ENCODE results near the gene ABHD17C.
A peak's percentile ranks its signal among the peaks of the same experiment; 100 is the strongest.

Gene ABHD17C

DNA sequence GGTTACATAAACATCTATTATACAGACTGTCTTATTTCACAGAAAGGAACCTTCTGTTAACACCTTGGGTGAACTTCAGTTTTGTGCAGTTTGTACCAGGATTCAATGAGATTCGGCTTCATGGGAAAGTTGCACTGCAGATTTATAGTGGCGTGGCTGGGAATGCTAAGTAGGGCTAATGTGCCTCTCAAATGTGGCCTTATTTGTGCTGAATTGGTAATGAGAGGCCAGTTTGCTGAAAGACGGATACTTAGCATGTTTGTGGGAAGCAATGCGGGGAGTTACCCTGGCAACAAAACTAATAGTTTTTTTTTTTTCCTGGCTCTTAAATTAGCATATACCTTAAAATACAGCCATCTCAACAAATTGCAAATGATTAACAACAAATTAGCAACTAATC is 55.5 kb downstream of the ABHD17C start:
- Mint-ChIP-seq H3K27ac (peak overlapping the region in 1 of 3 experiments; percentile 78), H3K36me3 (ENCODE audit: low read depth) (peaks cover 22% of the 10 kb centered on the region), H3K9me3 (no peaks in the 10 kb centered on the region), H3K4me1 (peaks cover 20% of the 10 kb centered on the region), H3K4me3 (no peak overlapping the region), H3K27me3 (ENCODE audit: low read depth) (no peaks in the 10 kb centered on the region)
- TF ChIP-seq, protein P1, sequence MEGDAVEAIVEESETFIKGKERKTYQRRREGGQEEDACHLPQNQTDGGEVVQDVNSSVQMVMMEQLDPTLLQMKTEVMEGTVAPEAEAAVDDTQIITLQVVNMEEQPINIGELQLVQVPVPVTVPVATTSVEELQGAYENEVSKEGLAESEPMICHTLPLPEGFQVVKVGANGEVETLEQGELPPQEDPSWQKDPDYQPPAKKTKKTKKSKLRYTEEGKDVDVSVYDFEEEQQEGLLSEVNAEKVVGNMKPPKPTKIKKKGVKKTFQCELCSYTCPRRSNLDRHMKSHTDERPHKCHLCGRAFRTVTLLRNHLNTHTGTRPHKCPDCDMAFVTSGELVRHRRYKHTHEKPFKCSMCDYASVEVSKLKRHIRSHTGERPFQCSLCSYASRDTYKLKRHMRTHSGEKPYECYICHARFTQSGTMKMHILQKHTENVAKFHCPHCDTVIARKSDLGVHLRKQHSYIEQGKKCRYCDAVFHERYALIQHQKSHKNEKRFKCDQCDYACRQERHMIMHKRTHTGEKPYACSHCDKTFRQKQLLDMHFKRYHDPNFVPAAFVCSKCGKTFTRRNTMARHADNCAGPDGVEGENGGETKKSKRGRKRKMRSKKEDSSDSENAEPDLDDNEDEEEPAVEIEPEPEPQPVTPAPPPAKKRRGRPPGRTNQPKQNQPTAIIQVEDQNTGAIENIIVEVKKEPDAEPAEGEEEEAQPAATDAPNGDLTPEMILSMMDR (IDR thresholded peaks at IDR 0.05; ENCODE audit: unreplicated experiment in 3 of 3): no peak

DNA sequence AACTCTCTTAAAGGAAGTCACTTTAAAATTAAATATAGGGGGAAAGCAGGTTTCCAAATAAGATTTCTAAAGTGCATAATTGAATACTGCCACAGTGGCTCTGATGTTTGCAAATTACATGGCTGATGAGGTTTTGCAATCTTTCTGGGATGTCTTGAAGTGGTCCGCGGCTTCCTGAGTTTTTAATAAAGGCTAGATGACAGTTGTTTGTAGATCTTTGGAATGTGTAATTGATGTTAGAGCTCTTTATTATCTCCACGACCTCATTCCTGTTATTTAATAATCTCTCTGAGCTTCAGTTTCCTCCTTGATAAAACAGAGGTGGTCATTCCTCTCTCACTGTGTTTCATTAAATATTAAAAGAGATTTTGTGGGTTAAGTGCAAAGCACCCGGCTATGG is 57.1 kb downstream of the ABHD17C start:
- Mint-ChIP-seq H3K9me3 (no peaks in the 10 kb centered on the region), H3K27me3 (ENCODE audit: low read depth) (no peaks in the 10 kb centered on the region), H3K36me3 (ENCODE audit: low read depth) (peaks cover 25% of the 10 kb centered on the region), H3K4me3 (no peak overlapping the region), H3K27ac (peak overlapping the region in 2 of 3 experiments; percentile 36 to 72), H3K4me1 (peaks cover 18% of the 10 kb centered on the region)
- TF ChIP-seq, protein P1 (IDR thresholded peaks at IDR 0.05; ENCODE audit: unreplicated experiment in 3 of 3): no peak

DNA sequence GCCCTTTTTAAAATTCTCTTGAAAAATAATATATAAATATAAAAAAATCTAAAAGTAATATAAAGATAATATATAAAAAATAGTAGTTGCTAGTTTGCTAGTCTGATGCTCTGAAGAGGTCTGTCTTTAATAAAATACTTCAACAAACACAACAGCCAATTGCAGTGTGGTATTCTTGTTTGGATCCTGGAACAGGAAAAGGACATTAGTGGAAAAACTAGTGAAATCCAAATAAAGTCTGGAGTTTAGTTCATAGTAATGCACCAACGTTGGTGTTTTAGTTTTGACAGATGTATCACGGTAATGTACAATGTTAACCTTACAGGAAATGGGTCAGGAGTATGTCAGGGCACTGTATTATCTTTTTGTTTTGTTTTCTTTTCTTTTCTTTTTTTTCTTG is 58.1 kb downstream of the ABHD17C start:
- Mint-ChIP-seq H3K4me1 (peaks cover 11% of the 10 kb centered on the region), H3K27me3 (ENCODE audit: low read depth) (no peaks in the 10 kb centered on the region), H3K9me3 (no peaks in the 10 kb centered on the region), H3K36me3 (ENCODE audit: low read depth) (peaks cover 25% of the 10 kb centered on the region), H3K27ac (peak overlapping the region in 1 of 3 experiments; percentile 64), H3K4me3 (no peak overlapping the region)
- TF ChIP-seq, protein P1 (IDR thresholded peaks at IDR 0.05; ENCODE audit: unreplicated experiment in 3 of 3): no peak

DNA sequence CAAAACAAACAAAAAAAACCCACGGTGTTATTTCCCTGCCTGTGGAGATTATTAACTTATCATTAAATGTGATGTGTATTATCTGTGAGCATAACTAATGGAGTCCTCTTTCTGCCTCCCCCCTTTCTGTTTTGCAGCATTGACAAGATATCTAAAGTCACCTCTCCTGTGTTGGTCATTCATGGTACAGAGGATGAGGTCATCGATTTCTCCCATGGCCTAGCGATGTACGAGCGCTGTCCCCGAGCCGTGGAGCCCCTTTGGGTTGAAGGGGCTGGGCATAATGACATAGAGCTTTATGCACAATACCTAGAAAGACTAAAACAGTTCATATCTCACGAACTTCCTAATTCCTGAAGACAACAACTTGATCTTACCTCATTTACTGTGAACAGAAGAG is 58.9 kb downstream of the ABHD17C start:
- Mint-ChIP-seq H3K9me3 (no peaks in the 10 kb centered on the region), H3K36me3 (ENCODE audit: low read depth) (peaks cover 25% of the 10 kb centered on the region), H3K27ac (peak overlapping the region in 1 of 3 experiments; percentile 47), H3K4me1 (peaks cover 6% of the 10 kb centered on the region), H3K4me3 (no peak overlapping the region), H3K27me3 (ENCODE audit: low read depth) (no peaks in the 10 kb centered on the region)
- TF ChIP-seq, protein P1 (IDR thresholded peaks at IDR 0.05; ENCODE audit: unreplicated experiment in 3 of 3): no peak

DNA sequence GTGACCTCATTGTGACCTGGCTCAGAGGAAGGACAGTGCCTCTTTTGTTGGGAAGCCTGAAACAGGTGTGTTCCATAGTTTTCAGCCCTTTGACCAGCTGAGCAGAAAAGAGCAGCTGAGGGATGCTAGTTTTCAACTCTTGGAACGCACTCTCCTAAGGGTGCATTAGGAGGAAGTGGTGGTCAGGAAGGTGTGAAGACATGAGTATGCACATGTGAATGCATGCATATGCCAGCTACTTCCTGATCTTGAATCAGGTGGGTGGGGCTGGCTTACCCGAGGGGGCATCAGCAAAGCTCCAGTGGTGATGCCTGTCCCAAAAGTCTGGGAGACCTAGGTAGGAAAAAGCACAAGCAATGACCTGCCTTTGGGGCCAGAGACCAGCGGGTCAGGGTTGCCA is 60.8 kb downstream of the ABHD17C start:
- Mint-ChIP-seq H3K4me1 (peaks cover 6% of the 10 kb centered on the region), H3K36me3 (ENCODE audit: low read depth) (peaks cover 15% of the 10 kb centered on the region), H3K27me3 (ENCODE audit: low read depth) (no peaks in the 10 kb centered on the region), H3K9me3 (no peaks in the 10 kb centered on the region), H3K4me3 (no peak overlapping the region), H3K27ac (no peak overlapping the region)
- TF ChIP-seq, protein P1 (IDR thresholded peaks at IDR 0.05; ENCODE audit: unreplicated experiment in 3 of 3): no peak

DNA sequence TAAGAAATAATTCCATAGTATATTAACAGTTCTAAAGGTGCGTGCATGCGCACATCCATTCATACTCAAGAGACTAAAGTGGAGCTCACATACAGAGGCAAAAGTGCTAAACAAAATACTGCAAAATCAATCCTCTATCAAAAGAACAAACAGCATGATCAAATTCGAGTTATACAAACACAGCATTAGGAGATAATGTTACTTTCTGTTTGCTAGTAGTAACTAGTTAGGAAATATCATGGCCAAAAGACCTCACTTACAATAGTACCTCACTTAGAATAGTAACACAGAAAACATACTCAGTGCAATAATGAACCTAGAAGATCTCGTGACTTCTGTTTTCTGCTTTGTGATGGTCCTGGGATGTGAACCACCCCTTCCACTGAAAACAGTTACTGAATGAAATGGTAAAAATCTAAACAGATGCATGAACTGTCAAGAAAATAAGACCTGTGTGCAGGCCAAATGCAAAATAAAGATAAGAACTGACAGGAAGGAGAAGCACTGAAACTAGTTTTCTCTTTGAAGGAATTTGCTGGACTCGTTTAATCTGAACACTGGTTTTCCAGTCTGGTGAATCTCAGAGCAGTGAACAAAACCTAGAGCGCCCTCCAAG is 63.1 kb downstream of the ABHD17C start:
- Mint-ChIP-seq H3K27ac (peak overlapping the region in 1 of 3 experiments; percentile 19), H3K4me1 (no peaks in the 10 kb centered on the region), H3K36me3 (ENCODE audit: low read depth) (peaks cover 11% of the 10 kb centered on the region), H3K4me3 (no peak overlapping the region), H3K27me3 (ENCODE audit: low read depth) (no peaks in the 10 kb centered on the region), H3K9me3 (no peaks in the 10 kb centered on the region)
- TF ChIP-seq, protein P1 (IDR thresholded peaks at IDR 0.05; ENCODE audit: unreplicated experiment in 3 of 3): no peak

All from nephron (organoid).